Mesothelial cell of epicardium (in vitro differentiated cells): ENCODE data around the gene TMEM150B. TPM values are rescaled to one million over a fixed set of nuclear protein-coding genes. Genes with fewer than 3 reads are reported as not detected.

ENCODE experiments used
- DNase-seq, 2 experiments: peaks; one replicate each; pipeline ENCODE4 v3.0.0; 2021; ENCODE audit warnings: low spot score in 2 of 2; ENCODE audit not compliant: unreplicated experiment in 2 of 2
- H3K27ac Mint-ChIP-seq: 2 replicates; pipeline ENCODE4 v1.8.0; 2021; ENCODE audit warnings: mixed read lengths
- H3K27me3 Mint-ChIP-seq: 2 replicates; pipeline ENCODE4 v1.8.0; 2021; ENCODE audit warnings: low read depth, mixed read lengths
- H3K36me3 Mint-ChIP-seq: 2 replicates; pipeline ENCODE4 v1.8.0; 2021; ENCODE audit warnings: mixed read lengths
- H3K4me1 Mint-ChIP-seq: 2 replicates; pipeline ENCODE4 v1.8.0; 2021; ENCODE audit warnings: mixed read lengths
- H3K4me3 Mint-ChIP-seq: 2 replicates; pipeline ENCODE4 v1.8.0; 2021; ENCODE audit warnings: mild to moderate bottlenecking, moderate library complexity, mixed read lengths
- H3K9me3 Mint-ChIP-seq: 2 replicates; pipeline ENCODE4 v1.8.0; 2021; ENCODE audit warnings: mixed read lengths
- total RNA-seq: library from RNA; stranded (reverse); gene quantifications from 3 replicates; pipeline ENCODE4 v1.2.1, GENCODE V29; 2021
- TF ChIP-seq, protein P1 (sequence below): fragments of 200-600 bp; sonication (generic); IDR thresholded peaks from one replicate; pipeline ENCODE4 v1.5.0; 2021; ENCODE audit warnings: antibody characterized with exemption; ENCODE audit not compliant: unreplicated experiment

The TMEM150B gene
- total RNA-seq, 1 donor from 2014 or later = not detected

DNA sequence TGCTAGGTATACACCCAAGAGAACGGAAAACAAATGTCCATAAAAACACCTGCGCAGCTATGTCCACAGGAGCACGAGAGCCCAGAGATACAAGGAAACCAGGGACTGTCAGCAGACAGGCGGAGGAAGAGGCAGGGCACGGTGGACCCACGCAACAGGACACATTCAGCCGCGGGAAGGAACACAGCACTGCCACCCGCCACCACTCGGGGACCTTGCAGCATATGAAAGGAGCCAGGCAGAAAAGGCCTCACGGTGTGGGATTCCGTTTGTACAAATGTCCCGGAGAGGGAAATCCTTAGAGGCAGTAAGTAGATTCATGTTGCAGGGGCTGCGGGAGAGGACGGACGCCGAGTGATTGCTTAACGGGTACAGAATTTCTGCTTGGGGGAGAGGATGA lies 53.0 kb downstream of the TMEM150B start:
- no peak overlapping the region for H3K4me3 Mint-ChIP-seq
- DNase-seq = no peak
- no peaks in the 10 kb centered on the region for H3K4me1 Mint-ChIP-seq
- TF ChIP-seq, protein P1, sequence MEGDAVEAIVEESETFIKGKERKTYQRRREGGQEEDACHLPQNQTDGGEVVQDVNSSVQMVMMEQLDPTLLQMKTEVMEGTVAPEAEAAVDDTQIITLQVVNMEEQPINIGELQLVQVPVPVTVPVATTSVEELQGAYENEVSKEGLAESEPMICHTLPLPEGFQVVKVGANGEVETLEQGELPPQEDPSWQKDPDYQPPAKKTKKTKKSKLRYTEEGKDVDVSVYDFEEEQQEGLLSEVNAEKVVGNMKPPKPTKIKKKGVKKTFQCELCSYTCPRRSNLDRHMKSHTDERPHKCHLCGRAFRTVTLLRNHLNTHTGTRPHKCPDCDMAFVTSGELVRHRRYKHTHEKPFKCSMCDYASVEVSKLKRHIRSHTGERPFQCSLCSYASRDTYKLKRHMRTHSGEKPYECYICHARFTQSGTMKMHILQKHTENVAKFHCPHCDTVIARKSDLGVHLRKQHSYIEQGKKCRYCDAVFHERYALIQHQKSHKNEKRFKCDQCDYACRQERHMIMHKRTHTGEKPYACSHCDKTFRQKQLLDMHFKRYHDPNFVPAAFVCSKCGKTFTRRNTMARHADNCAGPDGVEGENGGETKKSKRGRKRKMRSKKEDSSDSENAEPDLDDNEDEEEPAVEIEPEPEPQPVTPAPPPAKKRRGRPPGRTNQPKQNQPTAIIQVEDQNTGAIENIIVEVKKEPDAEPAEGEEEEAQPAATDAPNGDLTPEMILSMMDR = no peak
- peaks cover 19% of the 10 kb centered on the region for H3K36me3 Mint-ChIP-seq
- no peak overlapping the region for H3K27ac Mint-ChIP-seq
- H3K9me3 Mint-ChIP-seq = no peaks in the 10 kb centered on the region
- no peaks in the 10 kb centered on the region for H3K27me3 Mint-ChIP-seq

DNA sequence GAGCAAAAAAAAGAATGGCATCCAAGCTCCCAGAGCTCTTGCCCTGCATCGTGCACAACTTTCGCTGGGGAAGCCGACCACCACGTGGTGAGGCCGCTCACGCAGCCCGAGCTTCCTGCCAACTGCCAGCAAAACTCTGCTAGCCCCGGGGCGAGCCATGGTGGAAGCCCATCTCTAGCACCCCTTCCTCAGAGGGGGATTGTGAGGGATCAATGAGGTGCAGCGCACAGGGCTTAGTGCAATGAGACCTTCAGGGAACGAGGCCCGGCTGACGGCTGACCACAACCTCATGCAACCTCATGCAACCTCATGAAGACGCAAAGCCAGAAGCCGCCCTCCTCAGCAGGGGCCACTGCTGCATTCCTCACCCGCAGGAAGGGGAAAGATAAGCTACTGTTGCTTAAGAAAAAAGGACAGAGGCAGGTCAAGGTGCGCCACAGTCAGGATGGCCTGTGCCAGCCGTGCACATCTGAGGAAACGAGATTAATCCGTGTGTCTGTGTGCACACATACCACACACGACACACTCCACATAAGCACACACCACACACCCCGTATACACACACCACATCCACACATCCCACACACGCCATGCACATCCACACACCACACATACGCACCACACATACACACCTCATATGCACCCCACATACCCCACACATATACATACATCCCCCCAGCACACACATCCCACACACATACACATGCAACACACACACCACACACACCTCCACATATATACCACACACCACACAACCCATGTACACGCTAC lies 54.8 kb downstream of the TMEM150B start:
- H3K4me1 Mint-ChIP-seq = no peaks in the 10 kb centered on the region
- no peak overlapping the region for H3K27ac Mint-ChIP-seq
- H3K36me3 Mint-ChIP-seq = peaks cover 21% of the 10 kb centered on the region
- no peaks in the 10 kb centered on the region for H3K27me3 Mint-ChIP-seq
- H3K4me3 Mint-ChIP-seq = no peak overlapping the region
- peaks cover 8% of the 10 kb centered on the region for H3K9me3 Mint-ChIP-seq
- TF ChIP-seq, protein P1 = no peak
- no peak for DNase-seq

DNA sequence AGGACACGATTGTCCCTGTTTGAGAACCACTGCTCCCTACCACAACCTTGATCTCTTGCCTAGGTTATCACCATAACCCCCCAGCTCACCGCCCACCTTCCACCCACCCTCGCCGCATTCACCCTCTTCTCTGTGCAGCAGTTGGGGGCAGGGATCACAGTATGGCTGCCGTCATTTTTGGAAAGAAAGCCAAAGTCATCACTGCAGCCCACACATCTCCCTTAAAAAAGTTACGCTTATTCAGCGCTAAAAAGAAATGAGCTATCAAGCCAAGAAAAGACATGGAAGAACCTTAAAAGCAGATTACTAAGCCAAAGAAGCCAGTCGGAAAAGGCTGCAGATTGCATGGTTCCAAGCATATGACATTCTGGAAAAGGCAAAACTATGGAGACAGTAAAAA lies 55.8 kb downstream of the TMEM150B start:
- DNase-seq = no peak
- no peak overlapping the region for H3K4me3 Mint-ChIP-seq
- peaks cover 19% of the 10 kb centered on the region for H3K36me3 Mint-ChIP-seq
- TF ChIP-seq, protein P1 = no peak
- no peak overlapping the region for H3K27ac Mint-ChIP-seq
- no peaks in the 10 kb centered on the region for H3K27me3 Mint-ChIP-seq
- H3K4me1 Mint-ChIP-seq = no peaks in the 10 kb centered on the region
- peaks cover 8% of the 10 kb centered on the region for H3K9me3 Mint-ChIP-seq

DNA sequence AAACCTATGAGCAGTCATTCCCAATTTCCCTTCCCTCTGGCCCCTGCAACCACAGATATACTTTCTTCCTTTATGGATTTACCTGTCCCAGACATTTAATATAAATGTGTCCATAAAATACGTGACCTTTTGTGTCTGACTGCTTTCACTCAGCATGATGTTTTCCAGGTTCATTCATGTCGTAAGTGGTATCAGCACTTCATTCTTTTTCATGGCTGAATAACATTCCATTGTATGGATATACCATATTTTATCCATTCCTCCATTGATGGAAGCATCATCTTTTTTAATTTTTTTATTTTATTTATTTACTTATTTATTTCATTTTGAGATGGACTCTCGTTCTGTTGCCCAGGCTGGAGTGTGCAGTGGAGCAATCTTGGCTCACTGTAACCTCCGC lies 58.3 kb downstream of the TMEM150B start:
- DNase-seq = no peak
- H3K4me3 Mint-ChIP-seq = no peak overlapping the region
- TF ChIP-seq, protein P1 = no peak
- peaks cover 8% of the 10 kb centered on the region for H3K9me3 Mint-ChIP-seq
- peaks cover 11% of the 10 kb centered on the region for H3K36me3 Mint-ChIP-seq
- no peak overlapping the region for H3K27ac Mint-ChIP-seq
- H3K27me3 Mint-ChIP-seq = no peaks in the 10 kb centered on the region
- H3K4me1 Mint-ChIP-seq = no peaks in the 10 kb centered on the region

DNA sequence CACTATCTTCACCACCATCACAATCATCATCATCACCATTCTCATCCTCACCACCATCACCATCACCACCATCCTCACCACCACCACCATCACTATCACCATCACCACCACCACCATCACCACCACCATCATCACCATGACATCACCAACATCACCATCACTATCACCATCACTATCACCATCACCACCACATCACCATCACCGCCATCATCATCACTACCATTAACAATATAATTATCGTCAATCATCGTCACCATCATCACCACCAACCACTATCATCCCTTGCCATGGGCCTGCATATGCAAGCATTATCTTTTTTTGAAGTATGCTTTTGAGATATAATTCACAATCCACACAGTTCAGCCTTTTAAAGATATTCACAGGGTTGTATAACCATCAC lies 58.7 kb downstream of the TMEM150B start:
- no peaks in the 10 kb centered on the region for H3K4me1 Mint-ChIP-seq
- no peaks in the 10 kb centered on the region for H3K27me3 Mint-ChIP-seq
- DNase-seq = no peak
- H3K4me3 Mint-ChIP-seq = no peak overlapping the region
- TF ChIP-seq, protein P1 = no peak
- H3K27ac Mint-ChIP-seq = no peak overlapping the region
- H3K36me3 Mint-ChIP-seq = peaks cover 11% of the 10 kb centered on the region
- peaks cover 8% of the 10 kb centered on the region for H3K9me3 Mint-ChIP-seq
